ENCODE results near the gene CORO2B. TPM values are rescaled to one million over a fixed set of nuclear protein-coding genes. Genes with fewer than 3 reads are reported as not detected.

CORO2B gene
- polyA plus RNA-seq, 1 of the 3 experiments (the other 2 are of a cell fraction) = 3.6 TPM

DNA sequence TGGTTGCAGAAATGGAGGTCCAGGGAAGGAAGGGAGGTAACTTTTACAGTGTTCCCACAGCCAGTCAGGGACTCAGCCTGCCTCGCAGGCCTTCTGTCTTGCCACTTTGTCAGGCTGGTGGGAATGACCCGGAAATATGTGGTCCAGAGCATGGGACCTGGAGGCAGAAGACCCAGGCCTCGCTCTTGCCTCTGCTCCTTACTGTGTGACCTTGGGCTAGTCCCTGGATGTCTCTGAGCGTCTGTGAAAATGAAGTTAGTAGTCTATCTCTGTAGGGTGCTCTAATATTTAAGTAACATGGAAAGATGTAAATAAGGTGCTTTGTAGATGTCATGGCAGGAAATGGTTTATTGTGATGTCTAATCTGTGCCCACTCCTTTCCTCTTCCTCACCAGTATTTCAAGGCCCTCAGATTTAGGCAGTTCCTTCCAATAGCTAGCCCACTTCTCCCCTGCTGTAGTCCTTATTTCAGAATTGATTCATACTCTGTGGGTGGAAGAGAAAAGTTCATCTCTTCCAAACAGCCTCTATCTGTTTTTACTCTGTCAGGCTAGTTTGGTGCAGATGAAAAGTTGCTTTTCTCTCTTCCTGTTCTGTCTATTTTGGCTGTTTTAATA lies 9.1 kb downstream of the CORO2B start:
- WGBS (ENCODE audit: low lambda C conversion rate) = 97% methylated on average over 4 of the region's 4 CpGs
- TF ChIP-seq, protein P1, sequence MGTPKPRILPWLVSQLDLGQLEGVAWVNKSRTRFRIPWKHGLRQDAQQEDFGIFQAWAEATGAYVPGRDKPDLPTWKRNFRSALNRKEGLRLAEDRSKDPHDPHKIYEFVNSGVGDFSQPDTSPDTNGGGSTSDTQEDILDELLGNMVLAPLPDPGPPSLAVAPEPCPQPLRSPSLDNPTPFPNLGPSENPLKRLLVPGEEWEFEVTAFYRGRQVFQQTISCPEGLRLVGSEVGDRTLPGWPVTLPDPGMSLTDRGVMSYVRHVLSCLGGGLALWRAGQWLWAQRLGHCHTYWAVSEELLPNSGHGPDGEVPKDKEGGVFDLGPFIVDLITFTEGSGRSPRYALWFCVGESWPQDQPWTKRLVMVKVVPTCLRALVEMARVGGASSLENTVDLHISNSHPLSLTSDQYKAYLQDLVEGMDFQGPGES (IDR thresholded peaks at IDR 0.05; ENCODE audit: low read depth, low read length) = no peak
- TF ChIP-seq, protein P2, sequence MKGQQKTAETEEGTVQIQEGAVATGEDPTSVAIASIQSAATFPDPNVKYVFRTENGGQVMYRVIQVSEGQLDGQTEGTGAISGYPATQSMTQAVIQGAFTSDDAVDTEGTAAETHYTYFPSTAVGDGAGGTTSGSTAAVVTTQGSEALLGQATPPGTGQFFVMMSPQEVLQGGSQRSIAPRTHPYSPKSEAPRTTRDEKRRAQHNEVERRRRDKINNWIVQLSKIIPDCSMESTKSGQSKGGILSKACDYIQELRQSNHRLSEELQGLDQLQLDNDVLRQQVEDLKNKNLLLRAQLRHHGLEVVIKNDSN (IDR thresholded peaks at IDR 0.05; ENCODE audit: borderline replicate concordance, low read depth) = no peak
- no peak for TF ChIP-seq GATA2 (CRISPR knock-in tag; IDR thresholded peaks at IDR 0.05)
- no peak for TF ChIP-seq YY1 (IDR thresholded peaks at IDR 0.05; ENCODE audit: low read depth)
- TF ChIP-seq GABPA (IDR thresholded peaks at IDR 0.05; ENCODE audit: low read depth) = no peak
- TF ChIP-seq TCF12 (IDR thresholded peaks at IDR 0.05) = no peak
- no peak for TF ChIP-seq MXI1 (IDR thresholded peaks at IDR 0.05; ENCODE audit: low read depth, low read length)
- no peak for TF ChIP-seq MEF2A (IDR thresholded peaks at IDR 0.05; ENCODE audit: borderline replicate concordance, low read depth)
- H2AFZ ChIP-seq (ENCODE audit: low read depth) = no peak overlapping the region
- H3K4me1 ChIP-seq (ENCODE audit: control insufficient read depth in 1 of 2, insufficient read depth in 2 of 2, low read depth in 1 of 2, low read length in 1 of 2) = peaks cover 0 to 27% of the 10 kb centered on the region in 2 experiments; a peak in 3 of 4 replicates
- H3K9me3 ChIP-seq = no peaks in the 10 kb centered on the region
- no peaks in the 10 kb centered on the region for H4K20me1 ChIP-seq (ENCODE audit: insufficient read depth)
- H3K9me2 ChIP-seq = no peaks in the 10 kb centered on the region
- H3K4me3 ChIP-seq (ENCODE audit: low read depth in 2 of 2, low read length in 1 of 2) = no peak overlapping the region
- H3K36me3 ChIP-seq (replicated peaks in 1 of 2; ENCODE audit: control insufficient read depth in 1 of 2, insufficient read depth in 2 of 2, low read length in 1 of 2) = no peaks in the 10 kb centered on the region
- POLR2A ChIA-PET = interaction anchor here (1.0 kb wide), 1 partner anchor 14 kb away, joined by 3 read pairs; no protein-coding TSS in a partner anchor
- DNase-seq = no peak
- CTCF ChIA-PET = interaction anchor here (1.6 kb wide), 1 partner anchor 26 kb away, joined by 3 read pairs; no protein-coding TSS in a partner anchor
- H3K4me2 ChIP-seq = 0 out of 2 replicates have a peak overlapping the region, but pooled peaks have one; percentile 26
- H3K9ac ChIP-seq = no peak overlapping the region
- H3F3A ChIP-seq (replicated peaks; ENCODE audit: insufficient read depth) = peaks cover 11% of the 10 kb centered on the region
- H3K27ac ChIP-seq (ENCODE audit: low read depth in 2 of 2, low read length in 1 of 2) = peak overlapping the region in 1 of 2 experiments; percentile 35; a peak in 2 of 4 replicates
- peaks cover 3% of the 10 kb centered on the region; the same call in 1 of the 2 replicates for H3K79me2 ChIP-seq (ENCODE audit: insufficient read depth)
- no peaks in the 10 kb centered on the region for H3K27me3 ChIP-seq (ENCODE audit: insufficient read depth)

DNA sequence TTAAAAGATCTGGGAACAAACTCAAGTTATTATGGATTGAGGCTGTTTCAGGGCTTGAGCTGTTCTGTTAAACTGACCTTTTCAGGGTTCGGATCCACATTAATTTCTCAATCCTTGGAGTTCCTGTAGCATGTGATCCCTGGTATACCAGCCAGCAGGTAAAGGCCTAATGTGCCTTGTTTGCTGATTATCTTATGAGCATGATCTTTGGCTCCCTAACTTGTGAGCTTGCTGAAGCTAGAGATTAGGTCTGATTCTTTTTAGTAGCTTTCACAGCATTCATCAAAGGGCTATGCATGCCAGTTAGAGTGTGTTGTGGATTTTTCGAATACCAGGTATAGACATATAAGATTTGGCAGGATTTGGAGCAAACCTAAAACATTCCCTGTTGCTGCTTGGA lies 10.3 kb downstream of the CORO2B start:
- Histone ChIP-seq H3F3A (replicated peaks; ENCODE audit: insufficient read depth) (peaks cover 11% of the 10 kb centered on the region), H3K4me1 (ENCODE audit: control insufficient read depth in 1 of 2, insufficient read depth in 2 of 2, low read depth in 1 of 2, low read length in 1 of 2) (peaks cover 0 to 27% of the 10 kb centered on the region in 2 experiments; a peak in 3 of 4 replicates), H3K4me3 (ENCODE audit: low read depth in 2 of 2, low read length in 1 of 2) (no peak overlapping the region), H3K27ac (ENCODE audit: low read depth in 2 of 2, low read length in 1 of 2) (no peak overlapping the region), H3K4me2 (peak overlapping the region; percentile 16; the same call in 1 of the 2 replicates), H3K27me3 (ENCODE audit: insufficient read depth) (no peaks in the 10 kb centered on the region), H2AFZ (ENCODE audit: low read depth) (no peak overlapping the region), H4K20me1 (ENCODE audit: insufficient read depth) (no peaks in the 10 kb centered on the region), H3K9me3 (no peaks in the 10 kb centered on the region), H3K9me2 (no peaks in the 10 kb centered on the region), H3K9ac (no peak overlapping the region), H3K36me3 (replicated peaks in 1 of 2; ENCODE audit: control insufficient read depth in 1 of 2, insufficient read depth in 2 of 2, low read length in 1 of 2) (no peaks in the 10 kb centered on the region), H3K79me2 (ENCODE audit: insufficient read depth) (no peaks in the 10 kb centered on the region; the same call in 1 of the 2 replicates)
- no peak for DNase-seq
- 64% methylated on average over 2 of the region's 2 CpGs for WGBS (ENCODE audit: low lambda C conversion rate)
- POLR2A ChIA-PET = no interaction called here
- TF ChIP-seq POLR2AphosphoS5 (IDR thresholded peaks at IDR 0.05; ENCODE audit: low read depth, low read length) (no peak), FOXJ3 (CRISPR knock-in tag; IDR thresholded peaks at IDR 0.05) (no peak), RAD21 (IDR thresholded peaks at IDR 0.05; ENCODE audit: low read length) (no peak), GABPA (IDR thresholded peaks at IDR 0.05; ENCODE audit: low read depth) (no peak)
- TF ChIP-seq, protein P2 (IDR thresholded peaks at IDR 0.05; ENCODE audit: borderline replicate concordance, low read depth) = no peak
- CTCF ChIA-PET = interaction anchor here (0.8 to 1.6 kb wide), 3 partner anchors 8 to 27 kb away, joined by 3 to 6 read pairs (median 4); no protein-coding TSS in a partner anchor
